SK-N-SH (cell line): ENCODE data around the gene ADCY5. TPM values are rescaled to one million over a fixed set of nuclear protein-coding genes. Genes with fewer than 3 reads are reported as not detected.

Source experiments
- CTCF ChIA-PET: fragments of 300-600, 350-600 bp; formaldehyde crosslinking; extraction: SDS; loops from one replicate; lab custom pipeline; 2021; lab: Yijun Ruan, JAX
- POLR2A ChIA-PET: fragments of 350-600 bp; sonication (Branson Sonifier 250); formaldehyde crosslinking; extraction: SDS; loops from one replicate; lab custom pipeline; 2020; ENCODE audit warnings: antibody characterized with exemption, inconsistent platforms; lab: Yijun Ruan, JAX
- DNase-seq: peaks from one replicate; pipeline ENCODE4 v3.0.0; 2012
- H2AFZ ChIP-seq: fragments of 200-600 bp; sonication (generic); 2 replicates; pipeline ENCODE4 v1.8.1; 2016; ENCODE audit warnings: antibody characterized with exemption, mild to moderate bottlenecking, low read depth
- H3F3A ChIP-seq: fragments of 200-600 bp; sonication (generic); replicated peaks from 2 replicates; pipeline ENCODE3; 2016; ENCODE audit warnings: antibody characterized with exemption, mild to moderate bottlenecking; ENCODE audit not compliant: insufficient read depth
- H3K27ac ChIP-seq, 2 experiments: fragments of 200-500 bp in 1 of 2; fragments of 200-600 bp in 1 of 2; sonication (Bioruptor generic) in 1 of 2; sonication (generic), shearing (Covaris generic) in 1 of 2; 2 replicates each; pipeline versions ENCODE4 v1.5.1 to v1.6.1; 2014 to 2016; ENCODE audit warnings: low read depth in 2 of 2, inconsistent platforms in 1 of 2, low read length in 1 of 2, mild to moderate bottlenecking in 1 of 2, mixed read lengths in 1 of 2
- H3K27me3 ChIP-seq: fragments of 200-600 bp; sonication (generic), shearing (Covaris generic); 2 replicates; pipeline ENCODE4 v1.6.1; 2016; ENCODE audit warnings: mixed run types; ENCODE audit not compliant: insufficient read depth
- H3K36me3 ChIP-seq, 2 experiments: fragments of 200-500 bp in 1 of 2; fragments of 200-600 bp in 1 of 2; sonication (Bioruptor generic) in 1 of 2; sonication (generic) in 1 of 2; replicated peaks in 1 of 2; 2 replicates each; pipeline versions ENCODE3 to v1.5.1; 2014 to 2016; ENCODE audit warnings: low read length in 1 of 2, mild to moderate bottlenecking in 1 of 2; ENCODE audit not compliant: insufficient read depth in 2 of 2, control insufficient read depth in 1 of 2
- H3K4me1 ChIP-seq, 2 experiments: fragments of 200-500 bp in 1 of 2; fragments of 200-600 bp in 1 of 2; sonication (Bioruptor generic) in 1 of 2; sonication (generic), shearing (Covaris generic) in 1 of 2; 2 replicates each; pipeline versions ENCODE4 v1.5.1 to v1.6.1; 2014 to 2016; ENCODE audit warnings: low read depth in 1 of 2, low read length in 1 of 2, mixed run types in 1 of 2; ENCODE audit not compliant: insufficient read depth in 2 of 2, control insufficient read depth in 1 of 2
- H3K4me2 ChIP-seq: fragments of 200-600 bp; sonication (generic), shearing (Covaris generic); 2 replicates; pipeline ENCODE4 v1.6.1; 2017; ENCODE audit warnings: mixed run types
- H3K4me3 ChIP-seq, 2 experiments: fragments of 200-500 bp in 1 of 2; fragments of 200-600 bp in 1 of 2; sonication (Bioruptor generic) in 1 of 2; sonication (generic), shearing (Covaris generic) in 1 of 2; 2 replicates each; pipeline versions ENCODE4 v1.5.1 to v1.8.1; 2014 to 2016; ENCODE audit warnings: low read depth in 2 of 2, inconsistent platforms in 1 of 2, low read length in 1 of 2, mild to moderate bottlenecking in 1 of 2, mixed read lengths in 1 of 2, moderate library complexity in 1 of 2
- H3K79me2 ChIP-seq: fragments of 200-600 bp; sonication (generic); 2 replicates; pipeline ENCODE4 v1.8.1; 2017; ENCODE audit warnings: mild to moderate bottlenecking; ENCODE audit not compliant: insufficient read depth
- H3K9ac ChIP-seq: fragments of 200-600 bp; sonication (generic); 2 replicates; pipeline ENCODE4 v1.6.1; 2017; ENCODE audit warnings: mixed run types
- H3K9me2 ChIP-seq: fragments of 200-600 bp; sonication (generic); 2 replicates; pipeline ENCODE4 v1.6.1; 2017; ENCODE audit warnings: mixed run types
- H3K9me3 ChIP-seq: fragments of 200-600 bp; sonication (generic); 2 replicates; pipeline ENCODE4 v1.6.1; 2017; ENCODE audit warnings: mixed run types, mild to moderate bottlenecking, moderate library complexity
- H4K20me1 ChIP-seq: fragments of 200-600 bp; sonication (generic); 2 replicates; pipeline ENCODE4 v1.6.1; 2017; ENCODE audit warnings: mild to moderate bottlenecking, mixed run types; ENCODE audit not compliant: insufficient read depth
- CHD2 ChIP-seq: fragments of 150-350 bp; IDR thresholded peaks from 2 replicates; pipeline ENCODE4 v1.6.1; 2018; ENCODE audit warnings: low read length; ENCODE audit not compliant: partially characterized antibody
- CTCF ChIP-seq: fragments of 200-600 bp; sonication (generic); IDR thresholded peaks from 2 replicates; pipeline ENCODE4 v1.6.1; 2017; ENCODE audit warnings: antibody characterized with exemption, mild to moderate bottlenecking, moderate library complexity
- EP300 ChIP-seq, 2 experiments: IDR thresholded peaks; 2 replicates each; pipeline versions ENCODE4 v1.4.0 to v1.6.1; 2012; ENCODE audit warnings: borderline replicate concordance in 1 of 2, low read depth in 1 of 2, low read length in 1 of 2
- FOSL2 ChIP-seq: IDR thresholded peaks from 2 replicates; pipeline ENCODE4 v1.4.0; 2012; ENCODE audit warnings: low read depth, mild to moderate bottlenecking, moderate library complexity, borderline replicate concordance
- FOXJ3 ChIP-seq: sonication (generic); formaldehyde crosslinking; IDR thresholded peaks from 2 replicates; pipeline ENCODE4 v1.5.1; 2020; ENCODE audit warnings: mild to moderate bottlenecking, missing genetic modification reagents
- GABPA ChIP-seq: IDR thresholded peaks from 2 replicates; pipeline ENCODE4 v1.4.0; 2012; ENCODE audit warnings: low read depth, mild to moderate bottlenecking
- JUND ChIP-seq: IDR thresholded peaks from 2 replicates; pipeline ENCODE4 v1.4.0; 2012
- MAX ChIP-seq: IDR thresholded peaks from 2 replicates; pipeline ENCODE4 v1.4.0; 2012; ENCODE audit warnings: low read depth
- MEF2A ChIP-seq: IDR thresholded peaks from 2 replicates; pipeline ENCODE4 v1.4.0; 2012; ENCODE audit warnings: low read depth, borderline replicate concordance
- MXI1 ChIP-seq: IDR thresholded peaks from 2 replicates; pipeline ENCODE4 v1.6.1; 2012; ENCODE audit warnings: mild to moderate bottlenecking, low read depth, low read length, improper control_type of control experiment
- RAD21 ChIP-seq: IDR thresholded peaks from 2 replicates; pipeline ENCODE4 v1.6.1; 2012; ENCODE audit warnings: mild to moderate bottlenecking, low read length
- RCOR1 ChIP-seq: fragments of 150-350 bp; IDR thresholded peaks from 2 replicates; pipeline ENCODE4 v1.6.1; 2017; ENCODE audit warnings: antibody characterized with exemption, low read length
- REST ChIP-seq: IDR thresholded peaks from 2 replicates; pipeline ENCODE4 v1.6.1; 2012; ENCODE audit warnings: mild to moderate bottlenecking, low read depth, low read length, moderate library complexity
- SMC3 ChIP-seq: IDR thresholded peaks from 2 replicates; pipeline ENCODE4 v1.6.1; 2012; ENCODE audit warnings: low read depth, low read length, improper control_type of control experiment
- WGBS: methylation state at CpG from one replicate; pipeline ENCODE4 v1.1.6; 2017; ENCODE audit warnings: low lambda C conversion rate; 5-methylcytosine and 5-hydroxymethylcytosine counted together
- polyA plus RNA-seq, 3 experiments: library from polyadenylated mRNA; depleted of rRNA; stranded (reverse); fragments of >200 nt; gene quantifications; 2 replicates each; pipeline ENCODE4 v1.2.3, GENCODE V29; 2012

The ADCY5 gene
- polyA plus RNA-seq, 1 of the 3 experiments (the other 2 are of a cell fraction) = 0.21 TPM

- Histone ChIP-seq H3K9me2 (no peaks in the 10 kb centered on the region), H3K9me3 (no peaks in the 10 kb centered on the region), H3K9ac (no peak overlapping the region), H2AFZ (no peak overlapping the region), H3K4me2 (no peak overlapping the region), H3K79me2 (no peaks in the 10 kb centered on the region), H3K4me1 (no peaks in the 10 kb centered on the region), H4K20me1 (no peaks in the 10 kb centered on the region), H3K4me3 (no peak overlapping the region), H3K27ac (no peak overlapping the region), H3K27me3 (no peaks in the 10 kb centered on the region), H3K36me3 (peaks cover 0 to 15% of the 10 kb centered on the region in 2 experiments), H3F3A (no peaks in the 10 kb centered on the region)
- TF ChIP-seq FOSL2 (no peak), REST (0 out of 2 replicates have a peak, but pooled peaks have one; percentile 36), CHD2 (no peak), JUND (no peak), GABPA (no peak), MEF2A (no peak), SMC3 (peak; percentile 89), FOXJ3 (CRISPR knock-in tag) (no peak), MXI1 (no peak), RAD21 (peak; percentile 98), CTCF (peak; percentile 93), EP300 (IDR thresholded peaks at IDR 0.05; ENCODE audit: borderline replicate concordance in 1 of 2, low read depth in 1 of 2, low read length in 1 of 2) (no peak), MAX (no peak), RCOR1 (no peak)
- ChIA-PET CTCF (interaction anchor here (0.5 to 13.4 kb wide), 47 partner anchors 9 to 1083 kb away, joined by 3 to 275 read pairs (median 5); partner anchors contain the start of gene ADCY5), POLR2A (no interaction called here)
- peak; percentile 83 for DNase-seq
- WGBS = 7% methylated on average over 8 of the region's 8 CpGs
These were observed 40.6 kb upstream of the ADCY5 start for GRCh38 chr3:123489400-123490004.
